HG03575 (cell line): ENCODE results near the gene NUDT14.

Experiments
- ATAC-seq: cut with Tn5 transposase; IDR thresholded peaks from one replicate; pipeline ENCODE4 v1.9.1; 2021; ENCODE audit not compliant: unreplicated experiment, insufficient number of reproducible peaks, low FRiP score; ENCODE audit errors: extremely low read depth

NUDT14 gene

DNA sequence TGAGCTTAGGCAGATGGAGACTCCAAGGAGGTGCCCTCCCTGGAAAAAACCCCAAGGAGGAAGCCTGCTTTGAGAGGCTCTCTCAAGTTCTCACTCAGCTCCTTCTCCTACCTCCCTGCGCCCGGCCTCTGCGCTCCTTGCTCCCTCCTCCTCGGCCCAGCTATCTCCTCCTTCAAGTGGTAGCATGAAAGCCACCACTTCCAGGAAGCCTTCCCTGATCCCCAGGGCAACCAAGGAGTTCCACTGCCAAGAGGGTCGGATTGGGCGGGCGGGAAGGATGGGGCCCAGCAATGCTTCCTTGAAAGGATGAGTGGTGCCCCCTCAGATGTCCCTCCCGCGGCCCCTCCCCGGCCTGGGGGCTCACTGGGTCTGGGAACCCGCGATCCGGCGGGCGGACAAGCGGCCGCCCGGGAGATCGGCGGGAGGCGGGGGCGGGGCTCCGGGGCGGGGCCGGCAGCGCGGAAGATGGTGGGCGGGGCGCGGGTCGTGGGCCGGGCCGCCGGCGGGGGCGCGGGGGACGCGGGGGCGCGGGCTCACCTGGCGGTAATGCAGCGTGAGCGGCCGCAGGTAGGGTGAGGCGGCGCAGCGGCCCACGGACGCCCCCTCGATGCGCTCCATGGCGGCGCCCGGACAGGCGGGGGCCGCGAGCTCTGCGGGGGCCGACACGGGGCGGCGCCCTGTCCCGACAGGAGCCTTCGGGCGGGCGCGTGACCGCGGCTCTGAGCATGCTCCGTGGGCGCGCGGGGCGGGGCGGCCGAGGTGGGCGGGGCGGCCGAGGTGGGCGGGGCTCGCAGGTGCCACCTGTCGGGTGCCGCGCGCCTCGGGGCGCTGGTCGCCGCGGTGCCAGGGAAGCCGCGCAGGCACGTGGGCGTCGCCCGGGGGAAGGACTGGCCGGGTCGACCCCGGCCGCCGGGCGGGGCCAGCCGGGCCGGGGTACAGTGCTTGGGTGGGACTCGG lies at the start of gene NUDT14:
TSS of gene NUDT14 (minus strand) at position 721 of the 957 bp plus-strand sequence. CDS start at position 618, 103 bp downstream.
- ATAC-seq: no peak

DNA sequence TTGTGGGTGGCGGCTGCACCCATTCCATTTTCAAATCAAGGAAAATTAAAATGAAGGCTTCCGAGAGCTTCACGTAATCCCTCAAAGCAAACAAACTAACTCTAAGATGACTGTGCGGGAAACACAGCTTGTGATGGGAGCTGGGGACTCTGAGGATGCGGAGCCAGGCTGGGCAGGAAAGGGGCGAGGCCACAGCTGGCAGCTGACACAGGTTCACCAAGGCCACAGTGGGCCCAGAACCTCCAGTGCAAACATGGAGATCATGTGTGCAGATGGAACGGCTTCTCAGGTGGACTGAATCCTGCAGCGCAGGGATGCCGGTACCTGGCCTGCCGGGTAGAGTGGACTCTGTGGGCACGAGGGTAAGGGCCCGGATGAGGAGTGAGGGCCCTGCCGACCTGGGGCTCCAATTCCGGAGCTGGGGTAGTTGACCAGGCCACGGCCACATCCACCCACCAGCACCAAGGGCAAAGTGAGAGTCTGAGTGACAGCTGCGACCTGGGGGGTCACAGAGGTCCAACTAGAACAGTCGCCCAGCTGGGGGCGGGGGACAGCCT lies 48.1 kb upstream of the NUDT14 start:
- no peak for ATAC-seq

DNA sequence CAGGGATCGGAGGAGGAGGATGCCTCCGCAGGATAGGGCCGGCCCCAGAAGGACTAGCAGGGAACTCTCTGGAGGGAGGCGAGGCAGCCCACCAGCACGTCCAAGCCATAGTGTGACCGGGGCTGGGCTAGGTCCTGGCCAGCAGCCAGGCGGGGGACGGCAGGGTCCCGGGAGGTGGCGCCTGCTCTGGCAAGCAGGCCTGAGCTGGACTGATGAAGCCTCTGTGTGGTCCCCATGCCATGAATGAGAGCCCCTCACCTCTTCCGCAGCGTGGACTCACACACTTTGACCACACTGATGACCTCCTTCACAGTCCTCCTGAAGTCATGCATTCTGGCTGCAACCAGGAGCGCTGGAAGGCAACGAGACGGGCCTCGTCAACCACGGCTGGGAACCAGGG lies 47.5 kb upstream of the NUDT14 start:
- ATAC-seq: no peak

DNA sequence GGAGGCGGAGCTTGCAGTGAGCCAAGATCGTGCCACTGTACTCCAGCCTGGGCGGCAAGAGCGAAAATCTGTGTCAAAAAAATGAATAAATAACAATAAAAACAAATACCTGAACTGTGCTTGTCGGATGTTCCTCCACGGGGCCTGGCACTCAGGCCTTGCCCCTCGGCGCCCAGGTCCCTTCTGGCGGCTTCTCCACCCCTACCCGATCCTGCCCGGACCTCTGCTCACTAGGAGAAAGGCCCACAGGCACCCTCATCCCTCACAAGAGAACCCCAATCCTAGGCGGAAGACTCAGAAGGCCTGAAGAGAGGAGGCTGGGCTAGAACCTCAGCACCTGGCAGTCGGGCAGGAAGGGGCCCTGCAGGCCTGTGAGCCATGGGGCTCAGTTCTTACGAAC lies 46.2 kb upstream of the NUDT14 start:
- no peak for ATAC-seq

DNA sequence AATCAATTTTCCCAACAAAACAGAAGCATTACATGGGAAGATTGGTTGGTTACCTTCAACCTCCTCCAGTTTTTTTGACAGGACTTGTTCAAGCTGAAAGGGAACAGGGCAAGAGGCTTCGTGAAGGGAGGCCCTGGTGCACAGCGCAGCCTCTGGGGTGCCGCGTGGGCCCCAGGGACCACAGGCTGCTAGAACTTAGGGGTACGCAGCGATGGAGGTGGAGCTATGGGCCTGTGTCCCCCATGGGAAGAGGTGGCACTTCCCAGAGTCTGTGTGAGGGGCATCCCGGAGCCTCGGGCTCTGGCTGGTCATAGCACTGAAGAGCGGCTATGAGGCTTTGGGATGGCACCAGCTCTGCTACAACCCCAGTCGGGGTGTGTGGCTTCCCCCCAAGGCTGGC lies 45.1 kb upstream of the NUDT14 start:
- ATAC-seq: no peak

DNA sequence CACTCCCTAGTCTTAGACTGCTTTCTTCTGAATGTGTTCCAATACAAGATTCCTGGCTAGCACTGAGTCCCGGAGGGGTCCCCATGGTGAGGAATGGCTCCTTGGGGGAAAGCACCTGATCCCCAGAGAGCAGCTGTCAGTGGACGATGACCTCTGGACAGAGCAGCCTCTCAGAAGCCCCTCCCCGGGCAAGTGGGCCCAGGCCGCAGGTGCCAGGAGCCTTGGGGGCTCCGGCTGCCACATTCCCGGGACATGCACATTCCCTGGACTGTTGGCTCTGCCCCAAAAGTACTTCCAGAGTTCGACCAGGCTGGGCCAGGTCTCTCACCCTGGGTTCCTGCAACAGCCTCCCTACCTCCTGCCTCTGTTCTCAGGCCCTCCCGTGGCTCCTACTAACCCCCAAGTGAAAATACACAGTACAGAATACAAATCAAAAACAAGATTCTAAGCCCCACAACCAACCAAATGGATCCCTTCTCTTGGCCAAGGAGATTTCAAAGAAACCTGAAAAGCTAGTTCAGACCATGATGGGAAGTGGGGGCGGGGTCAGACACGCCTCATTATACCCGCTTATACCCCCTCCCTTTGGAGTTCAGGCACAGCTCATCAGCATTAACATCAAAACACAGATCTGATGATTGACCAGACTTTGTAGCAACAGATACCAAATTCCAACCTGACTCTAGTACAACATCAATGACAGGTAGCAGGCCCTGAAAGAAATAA lies 43.9 kb upstream of the NUDT14 start:
- no peak for ATAC-seq

DNA sequence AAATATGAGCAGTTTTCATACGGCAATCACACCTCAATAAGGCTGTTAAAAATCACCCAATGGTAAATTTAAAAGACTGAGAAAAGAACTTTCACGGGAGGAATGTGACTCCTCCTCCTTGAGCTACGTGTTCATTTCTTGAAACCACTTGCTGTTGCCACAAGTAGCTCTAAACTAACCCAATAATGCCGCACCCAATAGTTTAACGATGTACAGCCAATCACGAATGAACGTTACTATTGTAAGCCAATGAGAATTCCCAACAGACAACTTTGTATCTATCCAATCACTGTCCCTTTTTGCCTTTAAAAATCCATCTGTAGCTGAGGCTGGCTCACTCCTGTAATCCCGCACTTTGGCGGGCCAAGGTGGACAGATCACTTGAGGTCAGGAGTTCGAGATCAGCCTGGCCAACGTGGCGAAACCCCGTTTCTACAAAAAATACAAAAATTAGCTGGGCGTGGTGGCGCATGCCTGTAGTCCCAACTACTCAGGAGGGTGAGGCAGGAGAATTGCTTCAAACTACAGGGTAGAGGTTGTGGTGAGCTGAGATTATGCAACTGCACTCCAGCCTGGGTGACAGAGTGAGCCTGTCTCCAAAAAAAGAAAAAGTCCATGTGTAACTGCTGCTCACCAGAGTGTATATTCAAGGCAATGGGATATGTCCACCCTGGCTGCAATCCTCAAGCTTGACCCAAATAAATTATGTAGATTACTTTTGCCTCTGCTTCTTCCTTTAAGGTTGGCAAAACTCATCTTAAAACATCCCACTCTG lies 42.8 kb upstream of the NUDT14 start:
- no peak for ATAC-seq

DNA sequence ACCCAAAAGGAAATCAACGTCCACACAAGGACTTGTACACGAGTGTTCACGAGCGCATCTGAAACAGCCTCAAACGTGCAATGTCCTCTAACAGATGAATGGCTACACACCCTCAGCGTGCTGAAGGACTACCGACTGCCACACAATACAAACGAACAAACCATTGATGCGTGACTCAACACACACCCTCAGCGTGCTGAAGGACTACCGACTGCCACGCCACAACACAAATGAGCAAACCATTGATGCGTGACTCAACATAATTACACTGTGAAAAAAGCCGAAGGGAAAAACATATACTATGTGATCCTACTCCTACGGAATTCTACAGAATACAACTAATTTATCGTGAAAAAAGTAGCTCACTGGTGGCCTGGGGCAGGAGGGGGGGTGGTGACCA lies 42.1 kb upstream of the NUDT14 start:
- no peak for ATAC-seq

DNA sequence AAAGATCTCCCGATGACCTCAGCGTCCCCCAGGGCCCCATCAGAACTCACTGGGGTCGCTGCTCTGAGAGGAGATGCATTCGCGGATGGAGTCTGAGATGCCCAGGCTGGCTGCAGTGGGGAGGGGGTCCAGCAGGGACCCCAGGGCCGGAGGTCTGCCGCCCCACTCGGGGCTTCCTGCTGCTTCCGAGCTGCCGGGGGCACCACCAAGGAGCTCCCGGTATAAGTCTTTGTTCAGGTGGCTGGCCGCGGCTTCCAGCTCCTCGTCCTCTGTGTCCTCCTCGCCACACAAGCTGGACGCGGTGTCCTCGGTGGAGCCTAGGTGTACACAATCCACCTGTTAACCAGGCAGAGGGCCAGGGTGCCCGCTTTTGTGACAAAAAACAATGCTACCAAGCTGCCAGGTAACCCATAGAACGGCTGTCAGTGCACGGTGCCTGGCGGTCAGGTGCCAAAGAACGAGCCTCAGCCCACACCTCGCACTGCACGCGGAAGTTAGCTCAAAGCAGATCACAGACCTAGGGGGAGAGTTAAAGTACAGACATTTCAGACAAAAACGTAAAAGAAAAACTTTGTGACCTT lies 40.6 kb upstream of the NUDT14 start:
- no peak for ATAC-seq

DNA sequence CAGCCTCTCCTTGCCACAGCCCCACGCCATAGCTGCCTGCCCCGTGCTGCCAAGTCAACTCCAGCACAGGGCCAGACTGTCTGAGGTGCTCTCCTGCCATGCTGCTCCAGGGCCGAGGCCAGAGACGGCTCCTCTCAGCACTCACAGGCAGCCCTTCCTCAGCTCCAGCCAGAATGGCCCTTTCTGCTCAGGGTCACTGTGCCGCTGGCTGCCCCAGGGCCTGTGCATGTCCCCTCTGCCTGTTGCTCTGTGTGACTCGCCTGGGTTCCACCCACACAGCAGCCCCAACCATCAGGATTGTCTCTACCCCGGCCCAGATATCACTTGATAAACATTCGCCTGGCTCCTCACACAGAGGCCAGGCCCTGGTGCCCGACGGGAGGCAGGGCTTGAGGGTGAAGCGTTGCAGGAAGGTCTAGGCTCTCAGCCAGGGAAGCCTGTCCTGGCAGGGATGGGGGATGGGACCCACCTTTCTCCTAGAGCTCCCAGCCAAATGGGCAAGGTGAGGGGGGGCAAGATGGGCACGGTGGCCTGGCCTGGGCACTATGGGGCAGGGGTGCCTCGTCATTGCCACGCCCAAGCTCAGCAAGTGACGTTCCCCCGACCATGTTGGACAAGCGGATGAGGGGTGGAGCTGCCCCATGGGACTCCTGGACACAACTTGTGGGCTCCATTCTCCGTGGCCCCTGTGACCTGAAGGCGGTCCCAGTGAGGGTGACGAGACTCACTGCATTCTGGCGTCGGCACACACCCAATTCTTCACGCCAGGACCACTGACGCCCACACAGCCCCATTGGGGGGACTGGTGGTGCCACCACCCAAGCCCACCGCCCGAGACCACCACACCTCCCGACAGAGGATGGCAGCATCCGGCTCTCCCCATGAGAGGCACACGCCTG lies 39.8 kb upstream of the NUDT14 start:
- no peak for ATAC-seq

DNA sequence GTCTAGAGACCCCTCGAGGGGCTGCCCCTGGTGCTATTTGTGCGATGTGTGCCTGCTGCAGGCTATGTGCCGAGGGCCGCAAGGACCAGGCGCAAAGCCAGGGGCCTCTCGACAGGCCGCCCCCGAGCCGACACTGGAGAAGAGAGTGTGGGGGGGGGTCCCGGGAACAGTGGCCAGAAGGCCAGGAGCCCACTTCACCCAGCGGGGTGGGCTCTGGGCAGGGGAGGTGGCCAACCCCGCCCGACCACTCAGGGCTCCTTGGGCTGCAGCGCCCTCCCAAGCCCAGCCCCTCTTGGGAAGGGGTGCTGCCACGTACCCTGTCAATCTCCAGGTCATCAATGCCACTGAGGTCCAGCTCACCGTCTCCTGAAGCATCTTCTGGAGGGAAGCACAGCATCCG lies 38.6 kb upstream of the NUDT14 start:
- ATAC-seq: no peak

DNA sequence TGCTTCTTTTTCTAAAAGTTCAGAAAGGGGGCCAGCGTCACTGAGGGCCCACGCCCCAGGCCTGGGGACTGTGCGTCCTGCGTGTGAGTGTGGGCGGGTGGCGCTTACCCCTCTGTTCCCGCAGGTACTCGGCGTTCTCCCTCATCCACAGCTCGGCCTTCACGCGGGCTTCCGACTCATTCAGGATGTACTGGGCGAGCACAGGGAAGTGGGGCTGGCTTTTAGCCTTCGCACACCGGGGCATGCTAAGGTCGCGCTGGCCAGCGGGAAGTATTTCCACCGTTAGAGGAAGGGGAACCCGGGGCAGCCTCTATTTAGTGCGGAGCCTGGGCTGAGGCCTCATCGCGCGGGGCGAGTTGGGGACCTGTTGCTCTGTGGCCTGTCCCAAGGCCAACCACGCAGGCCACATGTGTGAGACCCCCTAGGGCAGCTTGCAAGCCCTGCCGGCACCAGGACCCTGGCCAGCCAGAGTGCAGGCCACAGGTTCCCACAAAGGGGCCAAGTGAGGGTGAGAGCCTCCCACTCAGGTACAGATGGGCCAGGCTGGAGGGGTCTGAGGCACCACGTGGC lies 38.0 kb upstream of the NUDT14 start:
- ATAC-seq: no peak

DNA sequence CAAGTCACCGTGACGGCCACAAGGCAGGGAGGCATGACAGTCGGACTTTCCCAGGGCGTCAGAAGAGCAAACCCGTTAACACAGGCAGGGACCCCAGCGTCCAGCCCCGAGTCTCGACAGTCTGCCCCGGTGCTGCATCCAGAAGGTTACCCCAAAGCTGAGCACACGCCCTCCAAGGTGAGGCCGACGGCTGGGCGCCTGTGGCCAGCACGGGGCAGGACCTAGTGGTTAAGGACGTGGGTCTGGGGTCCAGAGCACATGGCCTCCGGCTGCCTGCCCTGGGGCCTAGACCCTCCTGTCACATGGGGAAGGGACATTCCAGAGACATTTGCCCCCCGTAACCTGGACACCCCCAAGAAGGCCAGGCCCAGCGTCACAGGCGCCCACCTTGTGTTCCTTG lies 37.5 kb upstream of the NUDT14 start:
- ATAC-seq: no peak

DNA sequence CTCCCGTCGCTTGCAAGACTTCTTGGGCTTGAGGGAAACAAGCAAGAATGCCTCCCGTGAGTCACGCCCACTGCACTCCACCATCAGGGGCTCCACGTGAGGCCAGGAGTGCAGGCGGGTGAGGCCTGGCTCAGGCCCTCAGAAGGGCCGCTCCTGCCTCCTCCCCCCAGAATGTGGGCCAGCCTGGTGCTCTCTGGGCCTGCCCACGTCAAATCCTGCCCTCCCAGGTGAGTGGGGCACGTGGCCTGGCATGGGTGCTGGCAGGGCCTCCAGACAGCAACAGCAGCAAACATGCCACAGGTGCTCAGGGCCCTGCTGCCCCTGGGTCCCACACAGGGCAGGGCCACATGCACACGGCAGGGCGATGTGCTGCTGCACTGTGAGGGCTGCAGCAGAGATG lies 36.7 kb upstream of the NUDT14 start:
- ATAC-seq: no peak

DNA sequence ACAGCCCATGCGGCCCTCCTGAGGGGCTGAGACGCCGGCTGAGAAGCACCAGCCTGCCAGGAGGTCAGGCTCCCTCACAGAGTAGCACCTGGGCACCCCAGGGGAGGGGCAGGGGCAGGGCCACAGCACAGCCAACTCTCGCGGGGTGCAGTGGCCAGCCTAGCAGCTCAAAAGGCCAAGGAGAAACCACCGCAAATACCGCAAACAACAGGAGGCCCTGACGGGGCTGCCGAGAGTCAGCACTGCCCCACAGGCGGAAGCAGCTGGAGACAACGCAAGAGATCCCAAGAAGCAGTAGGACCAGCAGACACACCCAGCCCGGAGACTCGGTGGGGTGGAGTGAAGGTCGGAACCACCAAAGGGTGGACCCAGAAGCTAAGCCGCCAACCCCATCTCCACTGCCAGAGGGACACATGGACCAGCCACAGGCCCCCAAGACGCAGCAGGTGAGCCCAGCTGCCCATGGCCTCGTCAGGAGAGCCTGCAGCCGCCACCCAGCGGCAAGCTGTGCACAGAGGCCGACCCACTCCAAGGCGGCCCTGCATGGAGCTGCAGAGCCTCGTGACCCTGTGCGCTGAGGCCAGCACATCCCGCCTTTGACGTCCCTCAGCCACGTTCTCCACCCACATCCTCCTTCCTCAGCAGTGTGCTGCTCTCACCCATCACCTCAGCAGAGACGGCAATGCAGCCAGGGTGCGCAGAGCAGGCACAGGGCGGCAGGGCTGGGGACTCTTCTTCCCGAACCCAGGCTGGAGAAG lies 35.6 kb upstream of the NUDT14 start:
- no peak for ATAC-seq

DNA sequence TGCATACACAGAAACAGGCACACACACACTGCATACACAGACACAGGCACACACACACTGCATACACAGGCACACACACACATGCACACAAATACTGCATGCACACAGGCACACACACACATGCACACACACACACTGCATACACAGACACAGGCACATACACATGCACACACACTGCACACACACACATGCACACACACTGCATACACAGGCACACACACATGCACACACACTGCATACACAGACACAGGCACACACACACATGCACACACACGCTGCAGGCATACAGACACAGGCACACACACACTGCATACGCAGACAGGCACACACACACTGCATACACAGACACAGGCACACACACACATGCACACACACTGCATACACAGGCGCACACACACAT lies 34.5 kb upstream of the NUDT14 start:
- ATAC-seq: no peak

DNA sequence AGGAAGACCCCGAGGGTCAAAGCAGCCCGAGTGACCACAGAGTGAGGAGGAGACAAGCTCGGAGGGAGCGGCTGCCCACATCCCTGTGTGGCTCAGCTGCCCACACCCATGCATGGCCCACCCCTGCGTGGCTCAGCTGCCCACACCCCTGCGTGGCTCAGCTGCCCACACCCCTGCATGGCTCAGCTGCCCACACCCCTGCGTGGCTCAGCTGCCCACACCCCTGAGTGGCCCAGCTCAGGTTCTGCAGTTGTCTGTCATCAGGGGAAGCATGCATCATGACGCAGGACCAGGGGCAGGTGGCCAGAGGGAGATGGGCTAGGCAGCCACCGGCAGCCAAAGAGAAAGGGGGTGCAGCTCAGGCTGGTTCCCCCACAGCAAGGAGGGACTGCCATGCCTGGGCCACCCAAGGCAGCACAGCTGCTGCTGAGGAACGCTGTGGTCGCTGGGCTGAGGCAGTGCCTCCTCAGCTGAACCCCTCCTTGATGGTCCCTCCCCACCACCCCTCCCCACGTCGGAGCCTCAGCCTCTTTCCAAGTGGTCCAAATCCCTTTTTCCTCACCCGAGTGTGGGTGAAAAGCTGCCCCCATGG lies 33.3 kb upstream of the NUDT14 start:
- ATAC-seq: no peak
